ENCODE results near the gene TMEM184C.

DNA sequence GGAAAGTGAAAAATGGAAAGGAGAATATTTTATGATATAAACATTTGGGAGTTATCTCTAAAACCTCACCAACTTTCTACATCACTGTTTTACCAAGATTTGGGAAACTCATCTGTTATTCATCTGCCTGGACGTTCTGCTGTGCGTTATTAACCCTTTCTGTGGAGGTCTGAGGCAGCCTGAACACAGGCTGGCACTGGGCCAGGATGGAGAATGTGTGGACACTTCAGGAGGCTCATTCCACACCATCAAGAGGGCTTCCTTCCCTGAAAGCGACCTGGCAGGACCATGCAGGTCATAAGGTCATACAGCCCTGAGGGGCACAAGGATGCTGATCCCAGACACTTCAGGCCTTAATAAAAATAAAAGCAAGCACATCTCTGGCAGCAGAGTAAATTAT, 31.2 kb upstream of the TMEM184C start:
- TF ChIP-seq CTCF (IDR thresholded peaks at IDR 0.05; ENCODE audit: low read length) (no peak), EZH2phosphoT487 (IDR thresholded peaks at IDR 0.05; ENCODE audit: low read length) (no peak), EZH2 (optimal IDR thresholded peaks at IDR 0.05; ENCODE audit: low read depth, low read length) (no peak)
